Measurements from ENCODE around the gene MRPL49. TPM values are rescaled to one million over a fixed set of nuclear protein-coding genes. Genes with fewer than 3 reads are reported as not detected.
A peak's percentile ranks its signal among the peaks of the same experiment; 100 is the strongest.

The MRPL49 gene
- total RNA-seq, 3 donors from 2014 or later (not counting 1 experiment from before 2014, with no cell fraction given) = 36.8 to 37.5 (median 36.9) TPM

DNA sequence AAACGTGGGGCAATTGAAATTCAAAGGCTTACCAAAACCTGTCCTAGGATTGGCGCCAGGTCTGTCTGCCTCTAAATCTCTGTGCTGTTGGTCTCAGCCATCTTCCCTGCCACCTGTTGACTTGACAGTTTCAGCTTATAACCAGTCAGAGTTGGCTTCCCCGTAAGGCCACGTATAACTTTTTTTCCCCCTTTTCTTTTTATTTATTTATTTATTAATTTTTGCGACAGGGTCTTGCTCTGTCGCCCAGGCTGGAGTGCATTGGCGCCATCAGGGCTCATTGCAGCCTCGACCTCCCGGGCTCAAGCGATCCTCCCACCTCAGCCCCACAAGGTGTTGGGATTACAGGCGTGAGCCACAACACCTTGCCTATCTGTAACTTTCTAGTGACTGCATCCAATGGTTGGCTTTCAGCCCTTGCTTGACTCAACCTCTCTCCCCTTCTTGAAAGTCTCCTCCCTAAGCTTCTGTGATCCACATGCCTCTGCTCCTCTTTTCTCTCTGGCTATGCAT is 13.6 kb downstream of the MRPL49 start:
- Mint-ChIP-seq H3K4me3 (peak overlapping the region; percentile 98), H3K27me3 (ENCODE audit: low read depth in 2 of 2) (peaks cover 0 to 3% of the 10 kb centered on the region in 2 donors), H3K36me3 (no peaks in the 10 kb centered on the region), H3K9me3 (no peaks in the 10 kb centered on the region), H3K27ac (peak overlapping the region; percentile 99), H3K4me1 (peaks cover 32 to 52% of the 10 kb centered on the region in 2 donors)
- Histone ChIP-seq H3K4me3 (ENCODE audit: low read length) (peak overlapping the region; percentile 92), H3K27me3 (ENCODE audit: control insufficient read depth, insufficient read depth, low read length) (no peaks in the 10 kb centered on the region), H3K4me1 (ENCODE audit: control insufficient read depth, insufficient read depth, low read length) (peaks cover 45% of the 10 kb centered on the region), H3K9me3 (ENCODE audit: control insufficient read depth, insufficient read depth, low read length) (no peaks in the 10 kb centered on the region), H3K27ac (ENCODE audit: low read length) (peak overlapping the region; percentile 99), H3K36me3 (ENCODE audit: control insufficient read depth, insufficient read depth, low read length) (peaks cover 21% of the 10 kb centered on the region)
- TF ChIP-seq, protein P1, sequence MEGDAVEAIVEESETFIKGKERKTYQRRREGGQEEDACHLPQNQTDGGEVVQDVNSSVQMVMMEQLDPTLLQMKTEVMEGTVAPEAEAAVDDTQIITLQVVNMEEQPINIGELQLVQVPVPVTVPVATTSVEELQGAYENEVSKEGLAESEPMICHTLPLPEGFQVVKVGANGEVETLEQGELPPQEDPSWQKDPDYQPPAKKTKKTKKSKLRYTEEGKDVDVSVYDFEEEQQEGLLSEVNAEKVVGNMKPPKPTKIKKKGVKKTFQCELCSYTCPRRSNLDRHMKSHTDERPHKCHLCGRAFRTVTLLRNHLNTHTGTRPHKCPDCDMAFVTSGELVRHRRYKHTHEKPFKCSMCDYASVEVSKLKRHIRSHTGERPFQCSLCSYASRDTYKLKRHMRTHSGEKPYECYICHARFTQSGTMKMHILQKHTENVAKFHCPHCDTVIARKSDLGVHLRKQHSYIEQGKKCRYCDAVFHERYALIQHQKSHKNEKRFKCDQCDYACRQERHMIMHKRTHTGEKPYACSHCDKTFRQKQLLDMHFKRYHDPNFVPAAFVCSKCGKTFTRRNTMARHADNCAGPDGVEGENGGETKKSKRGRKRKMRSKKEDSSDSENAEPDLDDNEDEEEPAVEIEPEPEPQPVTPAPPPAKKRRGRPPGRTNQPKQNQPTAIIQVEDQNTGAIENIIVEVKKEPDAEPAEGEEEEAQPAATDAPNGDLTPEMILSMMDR (IDR thresholded peaks at IDR 0.05) = no peak
- intact Hi-C loops (cut with micrococcal nuclease) = loop anchor here (1.0 to 2.0 kb wide), 2 partner anchors 13 to 19 kb away; partner anchors contain the start of genes FAU, MRPL49 and ZNHIT2
- no peak for DNase-seq
- ATAC-seq = no peak
- WGBS (ENCODE audit: insufficient coverage) = 75% methylated on average over 9 of the region's 11 CpGs

DNA sequence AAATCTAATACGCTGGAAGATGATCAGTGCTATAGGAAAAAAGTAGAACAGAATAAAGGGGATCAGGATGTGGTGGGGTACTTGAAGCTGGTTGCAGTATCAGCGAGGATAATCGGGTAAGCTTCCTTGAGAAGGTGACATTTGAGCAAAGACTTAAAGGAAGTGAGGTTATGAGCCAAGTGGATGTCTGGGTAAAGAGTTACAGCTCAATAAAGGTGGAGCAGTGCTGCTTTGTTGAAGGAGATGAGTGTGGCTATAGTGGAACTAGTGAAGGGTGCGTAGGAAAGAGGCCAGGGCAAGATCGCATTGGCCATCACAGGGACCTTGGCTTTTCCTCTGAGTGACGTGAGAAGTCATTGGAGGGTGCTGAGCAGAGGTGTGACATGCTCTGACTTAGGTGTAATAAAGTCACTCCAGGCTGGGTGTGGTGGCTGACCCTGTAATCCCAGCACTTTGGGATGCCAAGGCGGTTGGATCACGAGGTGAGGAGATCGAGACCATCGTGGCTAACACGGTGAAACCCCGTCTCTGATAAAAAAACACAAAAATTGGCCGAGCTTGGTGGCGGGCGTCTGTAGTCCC is 14.5 kb downstream of the MRPL49 start:
- intact Hi-C loops (cut with micrococcal nuclease) = no loop called here
- no peak overlapping the region for H3K27ac ChIP-seq (ENCODE audit: low read length)

DNA sequence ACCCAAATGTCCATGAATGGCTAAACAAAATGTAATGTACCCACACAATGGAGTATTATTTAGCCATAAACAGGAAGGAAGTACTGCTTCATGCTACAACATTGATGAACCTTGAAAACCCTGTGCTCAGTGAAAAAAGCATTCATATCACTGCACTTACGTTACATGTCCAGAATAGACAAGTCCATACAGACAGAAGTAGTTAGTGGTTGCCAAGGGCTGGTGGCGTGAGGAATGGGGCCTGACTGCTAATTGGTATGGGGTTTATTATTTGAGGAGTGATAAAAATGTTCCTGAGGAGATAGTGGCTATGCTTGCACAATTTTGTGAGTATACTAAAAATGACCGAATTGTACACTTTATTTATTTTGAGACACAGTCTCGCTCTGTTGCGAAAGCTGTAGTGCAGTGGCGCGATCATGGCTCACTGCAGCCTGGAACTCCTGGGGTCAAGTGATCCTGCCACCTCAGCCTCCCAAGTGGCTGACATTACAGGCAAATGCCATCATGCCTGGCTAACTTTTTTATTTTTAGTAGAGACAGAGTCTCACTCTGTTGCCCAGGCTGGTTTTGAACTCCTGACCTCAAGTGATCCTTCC is 19.9 kb downstream of the MRPL49 start:
- Mint-ChIP-seq H3K4me3 (no peak overlapping the region), H3K4me1 (no peaks in the 10 kb centered on the region), H3K27ac (no peak overlapping the region), H3K27me3 (ENCODE audit: low read depth in 2 of 2) (peaks cover 6 to 21% of the 10 kb centered on the region in 2 donors), H3K36me3 (no peaks in the 10 kb centered on the region), H3K9me3 (no peaks in the 10 kb centered on the region)
- no peak for DNase-seq
- H3K9me3 ChIP-seq (ENCODE audit: control insufficient read depth, insufficient read depth, low read length) = no peaks in the 10 kb centered on the region
- H3K4me3 ChIP-seq (ENCODE audit: low read length) = no peak overlapping the region
- no peak for ATAC-seq
- intact Hi-C loops (cut with micrococcal nuclease) = no loop called here
- H3K36me3 ChIP-seq (ENCODE audit: control insufficient read depth, insufficient read depth, low read length) = no peaks in the 10 kb centered on the region
- 85% methylated on average over 7 of the region's 7 CpGs for whole genome bisulfite sequencing (ENCODE audit: insufficient coverage)
- no peaks in the 10 kb centered on the region for H3K27me3 ChIP-seq (ENCODE audit: control insufficient read depth, insufficient read depth, low read length)
- no peak overlapping the region for H3K27ac ChIP-seq (ENCODE audit: low read length)
- TF ChIP-seq, protein P1 (IDR thresholded peaks at IDR 0.05) = no peak
- H3K4me1 ChIP-seq (ENCODE audit: control insufficient read depth, insufficient read depth, low read length) = no peaks in the 10 kb centered on the region

More for the DNA sequence above, 14.5 kb downstream of the MRPL49 start:
- TF ChIP-seq, protein P1 (IDR thresholded peaks at IDR 0.05) = no peak
- no peaks in the 10 kb centered on the region for H3K27me3 ChIP-seq (ENCODE audit: control insufficient read depth, insufficient read depth, low read length)
- H3K4me1 Mint-ChIP-seq = peaks cover 32 to 47% of the 10 kb centered on the region in 2 donors
- peaks cover 12% of the 10 kb centered on the region for H3K36me3 ChIP-seq (ENCODE audit: control insufficient read depth, insufficient read depth, low read length)
- no peaks in the 10 kb centered on the region for H3K9me3 ChIP-seq (ENCODE audit: control insufficient read depth, insufficient read depth, low read length)
- peak in 1 of 2 donors; percentile 10 for DNase-seq
- peaks cover 0 to 12% of the 10 kb centered on the region in 2 donors for H3K27me3 Mint-ChIP-seq (ENCODE audit: low read depth in 2 of 2)
- peak overlapping the region; percentile 77 for H3K4me3 Mint-ChIP-seq
- H3K4me3 ChIP-seq (ENCODE audit: low read length) = no peak overlapping the region
- WGBS (ENCODE audit: insufficient coverage) = 90% methylated on average over 15 of the region's 15 CpGs
- peaks cover 36% of the 10 kb centered on the region for H3K4me1 ChIP-seq (ENCODE audit: control insufficient read depth, insufficient read depth, low read length)
- H3K27ac Mint-ChIP-seq = peak overlapping the region; percentile 99
- ATAC-seq = no peak
- no peaks in the 10 kb centered on the region for H3K9me3 Mint-ChIP-seq
- no peaks in the 10 kb centered on the region for H3K36me3 Mint-ChIP-seq

Measured in natural killer cell (primary cell).